SK-N-SH (cell line): ENCODE measurements around the gene SLC46A1. TPM values are rescaled to one million over a fixed set of nuclear protein-coding genes. Genes with fewer than 3 reads are reported as not detected.

Source experiments
- CTCF ChIA-PET: fragments of 300-600, 350-600 bp; formaldehyde crosslinking; extraction: SDS; loops from one replicate; lab custom pipeline; 2021; lab: Yijun Ruan, JAX
- POLR2A ChIA-PET: fragments of 350-600 bp; sonication (Branson Sonifier 250); formaldehyde crosslinking; extraction: SDS; loops from one replicate; lab custom pipeline; 2020; ENCODE audit warnings: antibody characterized with exemption, inconsistent platforms; lab: Yijun Ruan, JAX
- DNase-seq: peaks from one replicate; pipeline ENCODE4 v3.0.0; 2012
- H2AFZ ChIP-seq: fragments of 200-600 bp; sonication (generic); 2 replicates; pipeline ENCODE4 v1.8.1; 2016; ENCODE audit warnings: antibody characterized with exemption, mild to moderate bottlenecking, low read depth
- H3F3A ChIP-seq: fragments of 200-600 bp; sonication (generic); replicated peaks from 2 replicates; pipeline ENCODE3; 2016; ENCODE audit warnings: antibody characterized with exemption, mild to moderate bottlenecking; ENCODE audit not compliant: insufficient read depth
- H3K27ac ChIP-seq, 2 experiments: fragments of 200-500 bp in 1 of 2; fragments of 200-600 bp in 1 of 2; sonication (Bioruptor generic) in 1 of 2; sonication (generic), shearing (Covaris generic) in 1 of 2; 2 replicates each; pipeline versions ENCODE4 v1.5.1 to v1.6.1; 2014 to 2016; ENCODE audit warnings: low read depth in 2 of 2, inconsistent platforms in 1 of 2, low read length in 1 of 2, mild to moderate bottlenecking in 1 of 2, mixed read lengths in 1 of 2
- H3K27me3 ChIP-seq: fragments of 200-600 bp; sonication (generic), shearing (Covaris generic); 2 replicates; pipeline ENCODE4 v1.6.1; 2016; ENCODE audit warnings: mixed run types; ENCODE audit not compliant: insufficient read depth
- H3K36me3 ChIP-seq, 2 experiments: fragments of 200-500 bp in 1 of 2; fragments of 200-600 bp in 1 of 2; sonication (Bioruptor generic) in 1 of 2; sonication (generic) in 1 of 2; replicated peaks in 1 of 2; 2 replicates each; pipeline versions ENCODE3 to v1.5.1; 2014 to 2016; ENCODE audit warnings: low read length in 1 of 2, mild to moderate bottlenecking in 1 of 2; ENCODE audit not compliant: insufficient read depth in 2 of 2, control insufficient read depth in 1 of 2
- H3K4me1 ChIP-seq, 2 experiments: fragments of 200-500 bp in 1 of 2; fragments of 200-600 bp in 1 of 2; sonication (Bioruptor generic) in 1 of 2; sonication (generic), shearing (Covaris generic) in 1 of 2; 2 replicates each; pipeline versions ENCODE4 v1.5.1 to v1.6.1; 2014 to 2016; ENCODE audit warnings: low read depth in 1 of 2, low read length in 1 of 2, mixed run types in 1 of 2; ENCODE audit not compliant: insufficient read depth in 2 of 2, control insufficient read depth in 1 of 2
- H3K4me2 ChIP-seq: fragments of 200-600 bp; sonication (generic), shearing (Covaris generic); 2 replicates; pipeline ENCODE4 v1.6.1; 2017; ENCODE audit warnings: mixed run types
- H3K4me3 ChIP-seq, 2 experiments: fragments of 200-500 bp in 1 of 2; fragments of 200-600 bp in 1 of 2; sonication (Bioruptor generic) in 1 of 2; sonication (generic), shearing (Covaris generic) in 1 of 2; 2 replicates each; pipeline versions ENCODE4 v1.5.1 to v1.8.1; 2014 to 2016; ENCODE audit warnings: low read depth in 2 of 2, inconsistent platforms in 1 of 2, low read length in 1 of 2, mild to moderate bottlenecking in 1 of 2, mixed read lengths in 1 of 2, moderate library complexity in 1 of 2
- H3K79me2 ChIP-seq: fragments of 200-600 bp; sonication (generic); 2 replicates; pipeline ENCODE4 v1.8.1; 2017; ENCODE audit warnings: mild to moderate bottlenecking; ENCODE audit not compliant: insufficient read depth
- H3K9ac ChIP-seq: fragments of 200-600 bp; sonication (generic); 2 replicates; pipeline ENCODE4 v1.6.1; 2017; ENCODE audit warnings: mixed run types
- H3K9me2 ChIP-seq: fragments of 200-600 bp; sonication (generic); 2 replicates; pipeline ENCODE4 v1.6.1; 2017; ENCODE audit warnings: mixed run types
- H3K9me3 ChIP-seq: fragments of 200-600 bp; sonication (generic); 2 replicates; pipeline ENCODE4 v1.6.1; 2017; ENCODE audit warnings: mixed run types, mild to moderate bottlenecking, moderate library complexity
- H4K20me1 ChIP-seq: fragments of 200-600 bp; sonication (generic); 2 replicates; pipeline ENCODE4 v1.6.1; 2017; ENCODE audit warnings: mild to moderate bottlenecking, mixed run types; ENCODE audit not compliant: insufficient read depth
- FOSL2 ChIP-seq: IDR thresholded peaks from 2 replicates; pipeline ENCODE4 v1.4.0; 2012; ENCODE audit warnings: low read depth, mild to moderate bottlenecking, moderate library complexity, borderline replicate concordance
- FOXJ3 ChIP-seq: sonication (generic); formaldehyde crosslinking; IDR thresholded peaks from 2 replicates; pipeline ENCODE4 v1.5.1; 2020; ENCODE audit warnings: mild to moderate bottlenecking, missing genetic modification reagents
- FOXM1 ChIP-seq: IDR thresholded peaks from 2 replicates; pipeline ENCODE4 v1.4.0; 2012; ENCODE audit warnings: low read depth, mild to moderate bottlenecking
- GABPA ChIP-seq: IDR thresholded peaks from 2 replicates; pipeline ENCODE4 v1.4.0; 2012; ENCODE audit warnings: low read depth, mild to moderate bottlenecking
- GATA2 ChIP-seq: sonication (generic); formaldehyde crosslinking; IDR thresholded peaks from 2 replicates; pipeline ENCODE4 v1.5.0; 2020; ENCODE audit warnings: mild to moderate bottlenecking, missing genetic modification reagents
- JUND ChIP-seq: IDR thresholded peaks from 2 replicates; pipeline ENCODE4 v1.4.0; 2012
- MXI1 ChIP-seq: IDR thresholded peaks from 2 replicates; pipeline ENCODE4 v1.6.1; 2012; ENCODE audit warnings: mild to moderate bottlenecking, low read depth, low read length, improper control_type of control experiment
- NFIC ChIP-seq: IDR thresholded peaks from 2 replicates; pipeline ENCODE4 v1.4.0; 2012; ENCODE audit warnings: borderline replicate concordance
- NRF1 ChIP-seq: IDR thresholded peaks from 2 replicates; pipeline ENCODE4 v1.6.1; 2012; ENCODE audit warnings: low read depth, mild to moderate bottlenecking, low read length
- POLR2AphosphoS5 ChIP-seq: IDR thresholded peaks from 2 replicates; pipeline ENCODE4 v1.6.1; 2012; ENCODE audit warnings: low read depth, low read length
- SIN3A ChIP-seq: IDR thresholded peaks from 2 replicates; pipeline ENCODE4 v1.6.1; 2012; ENCODE audit warnings: low read depth, mild to moderate bottlenecking, low read length, moderate library complexity, borderline replicate concordance
- SMC3 ChIP-seq: IDR thresholded peaks from 2 replicates; pipeline ENCODE4 v1.6.1; 2012; ENCODE audit warnings: low read depth, low read length, improper control_type of control experiment
- TAF1 ChIP-seq: IDR thresholded peaks from 2 replicates; pipeline ENCODE4 v1.6.1; 2012; ENCODE audit warnings: low read depth, mild to moderate bottlenecking, low read length, moderate library complexity, borderline replicate concordance
- WGBS: methylation state at CpG from one replicate; pipeline ENCODE4 v1.1.6; 2017; ENCODE audit warnings: low lambda C conversion rate; 5-methylcytosine and 5-hydroxymethylcytosine counted together
- polyA plus RNA-seq, 3 experiments: library from polyadenylated mRNA; depleted of rRNA; stranded (reverse); fragments of >200 nt; gene quantifications; 2 replicates each; pipeline ENCODE4 v1.2.3, GENCODE V29; 2012
- TF ChIP-seq, protein P1 (sequence below): IDR thresholded peaks from 2 replicates; pipeline ENCODE4 v1.4.0; 2012; ENCODE audit warnings: low read depth, borderline replicate concordance
- TF ChIP-seq, protein P2 (sequence below): fragments of 150-350 bp; IDR thresholded peaks from 2 replicates; pipeline ENCODE4 v1.6.1; 2016; ENCODE audit warnings: mild to moderate bottlenecking, low read depth, low read length
- TF ChIP-seq, protein P3 (sequence below): IDR thresholded peaks from 2 replicates; pipeline ENCODE4; 2012
- TF ChIP-seq, protein P4 (sequence below): fragments of 150-350 bp; IDR thresholded peaks from 2 replicates; pipeline ENCODE4 v1.6.1; 2017; ENCODE audit warnings: antibody characterized with exemption, low read length, low read depth, borderline replicate concordance
- TF ChIP-seq, protein P5 (sequence below): fragments of 200-600 bp; sonication (generic); IDR thresholded peaks from 2 replicates; pipeline ENCODE4 v1.6.1; 2017; ENCODE audit warnings: antibody characterized with exemption, mild to moderate bottlenecking, moderate library complexity
- TF ChIP-seq, protein P6 (sequence below): IDR thresholded peaks from 2 replicates; pipeline ENCODE4 v1.4.0; 2012; ENCODE audit warnings: low read depth, borderline replicate concordance

SLC46A1 gene
- polyA plus RNA-seq, 1 of the 3 experiments (the other 2 are of a cell fraction): 4.3 TPM

DNA sequence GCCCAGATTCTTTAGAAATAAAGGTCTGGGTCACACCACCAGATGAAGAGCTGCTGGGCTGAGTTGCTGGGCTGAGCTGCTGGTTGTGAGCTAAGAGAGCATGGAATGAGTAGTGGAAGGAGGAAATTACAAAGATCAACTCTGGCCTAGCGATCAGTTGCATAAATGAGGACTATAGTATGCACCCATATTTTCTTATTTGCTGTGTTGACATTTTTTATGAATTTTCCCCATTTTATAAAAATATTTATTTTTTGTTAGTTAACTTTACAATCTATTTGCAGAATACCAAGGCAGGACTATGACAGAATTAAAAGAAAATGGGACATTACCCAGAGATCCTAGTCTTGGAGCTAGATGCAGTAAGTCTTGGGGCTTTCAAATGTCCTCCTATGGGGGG lies 43.8 kb upstream of the SLC46A1 start (continued):
- TF ChIP-seq, protein P1, sequence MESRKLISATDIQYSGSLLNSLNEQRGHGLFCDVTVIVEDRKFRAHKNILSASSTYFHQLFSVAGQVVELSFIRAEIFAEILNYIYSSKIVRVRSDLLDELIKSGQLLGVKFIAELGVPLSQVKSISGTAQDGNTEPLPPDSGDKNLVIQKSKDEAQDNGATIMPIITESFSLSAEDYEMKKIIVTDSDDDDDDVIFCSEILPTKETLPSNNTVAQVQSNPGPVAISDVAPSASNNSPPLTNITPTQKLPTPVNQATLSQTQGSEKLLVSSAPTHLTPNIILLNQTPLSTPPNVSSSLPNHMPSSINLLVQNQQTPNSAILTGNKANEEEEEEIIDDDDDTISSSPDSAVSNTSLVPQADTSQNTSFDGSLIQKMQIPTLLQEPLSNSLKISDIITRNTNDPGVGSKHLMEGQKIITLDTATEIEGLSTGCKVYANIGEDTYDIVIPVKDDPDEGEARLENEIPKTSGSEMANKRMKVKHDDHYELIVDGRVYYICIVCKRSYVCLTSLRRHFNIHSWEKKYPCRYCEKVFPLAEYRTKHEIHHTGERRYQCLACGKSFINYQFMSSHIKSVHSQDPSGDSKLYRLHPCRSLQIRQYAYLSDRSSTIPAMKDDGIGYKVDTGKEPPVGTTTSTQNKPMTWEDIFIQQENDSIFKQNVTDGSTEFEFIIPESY: no peak
- no peak for TF ChIP-seq GATA2 (CRISPR knock-in tag)
- TF ChIP-seq FOXJ3 (CRISPR knock-in tag): no peak
- TF ChIP-seq FOSL2: no peak
- TF ChIP-seq NRF1: no peak
- no peak for TF ChIP-seq SIN3A
- no peak for TF ChIP-seq TAF1
- no peak for TF ChIP-seq POLR2AphosphoS5
- no peak for TF ChIP-seq JUND
- TF ChIP-seq, protein P2, sequence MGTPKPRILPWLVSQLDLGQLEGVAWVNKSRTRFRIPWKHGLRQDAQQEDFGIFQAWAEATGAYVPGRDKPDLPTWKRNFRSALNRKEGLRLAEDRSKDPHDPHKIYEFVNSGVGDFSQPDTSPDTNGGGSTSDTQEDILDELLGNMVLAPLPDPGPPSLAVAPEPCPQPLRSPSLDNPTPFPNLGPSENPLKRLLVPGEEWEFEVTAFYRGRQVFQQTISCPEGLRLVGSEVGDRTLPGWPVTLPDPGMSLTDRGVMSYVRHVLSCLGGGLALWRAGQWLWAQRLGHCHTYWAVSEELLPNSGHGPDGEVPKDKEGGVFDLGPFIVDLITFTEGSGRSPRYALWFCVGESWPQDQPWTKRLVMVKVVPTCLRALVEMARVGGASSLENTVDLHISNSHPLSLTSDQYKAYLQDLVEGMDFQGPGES: no peak
- no peak for TF ChIP-seq NFIC
- TF ChIP-seq, protein P3, sequence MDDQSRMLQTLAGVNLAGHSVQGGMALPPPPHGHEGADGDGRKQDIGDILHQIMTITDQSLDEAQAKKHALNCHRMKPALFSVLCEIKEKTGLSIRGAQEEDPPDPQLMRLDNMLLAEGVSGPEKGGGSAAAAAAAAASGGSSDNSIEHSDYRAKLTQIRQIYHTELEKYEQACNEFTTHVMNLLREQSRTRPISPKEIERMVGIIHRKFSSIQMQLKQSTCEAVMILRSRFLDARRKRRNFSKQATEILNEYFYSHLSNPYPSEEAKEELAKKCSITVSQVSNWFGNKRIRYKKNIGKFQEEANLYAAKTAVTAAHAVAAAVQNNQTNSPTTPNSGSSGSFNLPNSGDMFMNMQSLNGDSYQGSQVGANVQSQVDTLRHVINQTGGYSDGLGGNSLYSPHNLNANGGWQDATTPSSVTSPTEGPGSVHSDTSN: no peak
- no peak for TF ChIP-seq MXI1
- TF ChIP-seq SMC3: no peak
- TF ChIP-seq, protein P4, sequence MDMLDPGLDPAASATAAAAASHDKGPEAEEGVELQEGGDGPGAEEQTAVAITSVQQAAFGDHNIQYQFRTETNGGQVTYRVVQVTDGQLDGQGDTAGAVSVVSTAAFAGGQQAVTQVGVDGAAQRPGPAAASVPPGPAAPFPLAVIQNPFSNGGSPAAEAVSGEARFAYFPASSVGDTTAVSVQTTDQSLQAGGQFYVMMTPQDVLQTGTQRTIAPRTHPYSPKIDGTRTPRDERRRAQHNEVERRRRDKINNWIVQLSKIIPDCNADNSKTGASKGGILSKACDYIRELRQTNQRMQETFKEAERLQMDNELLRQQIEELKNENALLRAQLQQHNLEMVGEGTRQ: no peak

DNA sequence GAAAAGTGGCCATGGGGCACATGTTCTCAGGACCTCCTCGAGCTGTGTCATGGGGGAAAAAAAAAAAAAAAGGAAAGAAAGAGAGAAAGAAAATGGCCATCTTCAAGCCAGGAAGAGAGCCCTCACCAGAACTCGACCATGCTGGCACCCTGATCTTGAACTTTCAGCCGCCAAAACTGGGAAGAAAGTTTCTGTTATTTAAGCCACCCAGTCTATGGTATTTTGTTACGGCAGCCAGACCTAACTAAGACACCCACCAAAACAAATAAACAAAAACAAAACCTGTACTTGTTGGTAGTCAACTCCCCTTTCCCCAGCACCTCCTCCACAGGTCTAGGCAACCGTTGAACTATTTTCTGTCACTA lies 41.4 kb upstream of the SLC46A1 start:
- ChIA-PET CTCF (interaction anchor here (0.7 kb wide), 1 partner anchor 9 kb away, joined by 3 read pairs; no protein-coding TSS in a partner anchor), POLR2A (no interaction called here)
- Histone ChIP-seq H2AFZ (no peak overlapping the region), H3K9ac (no peak overlapping the region), H3K4me3 (no peak overlapping the region), H3K27me3 (no peaks in the 10 kb centered on the region; the same call in 1 of the 2 replicates), H3K4me2 (no peak overlapping the region), H3F3A (no peaks in the 10 kb centered on the region), H4K20me1 (no peaks in the 10 kb centered on the region), H3K36me3 (no peaks in the 10 kb centered on the region), H3K9me2 (no peaks in the 10 kb centered on the region), H3K79me2 (no peaks in the 10 kb centered on the region), H3K27ac (no peak overlapping the region), H3K4me1 (no peaks in the 10 kb centered on the region), H3K9me3 (no peaks in the 10 kb centered on the region; the same call in 1 of the 2 replicates)
- no peak for DNase-seq
- TF ChIP-seq, protein P5, sequence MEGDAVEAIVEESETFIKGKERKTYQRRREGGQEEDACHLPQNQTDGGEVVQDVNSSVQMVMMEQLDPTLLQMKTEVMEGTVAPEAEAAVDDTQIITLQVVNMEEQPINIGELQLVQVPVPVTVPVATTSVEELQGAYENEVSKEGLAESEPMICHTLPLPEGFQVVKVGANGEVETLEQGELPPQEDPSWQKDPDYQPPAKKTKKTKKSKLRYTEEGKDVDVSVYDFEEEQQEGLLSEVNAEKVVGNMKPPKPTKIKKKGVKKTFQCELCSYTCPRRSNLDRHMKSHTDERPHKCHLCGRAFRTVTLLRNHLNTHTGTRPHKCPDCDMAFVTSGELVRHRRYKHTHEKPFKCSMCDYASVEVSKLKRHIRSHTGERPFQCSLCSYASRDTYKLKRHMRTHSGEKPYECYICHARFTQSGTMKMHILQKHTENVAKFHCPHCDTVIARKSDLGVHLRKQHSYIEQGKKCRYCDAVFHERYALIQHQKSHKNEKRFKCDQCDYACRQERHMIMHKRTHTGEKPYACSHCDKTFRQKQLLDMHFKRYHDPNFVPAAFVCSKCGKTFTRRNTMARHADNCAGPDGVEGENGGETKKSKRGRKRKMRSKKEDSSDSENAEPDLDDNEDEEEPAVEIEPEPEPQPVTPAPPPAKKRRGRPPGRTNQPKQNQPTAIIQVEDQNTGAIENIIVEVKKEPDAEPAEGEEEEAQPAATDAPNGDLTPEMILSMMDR: no peak
- TF ChIP-seq FOXM1 (no peak), GABPA (no peak), GATA2 (CRISPR knock-in tag) (no peak)
- TF ChIP-seq, protein P6, sequence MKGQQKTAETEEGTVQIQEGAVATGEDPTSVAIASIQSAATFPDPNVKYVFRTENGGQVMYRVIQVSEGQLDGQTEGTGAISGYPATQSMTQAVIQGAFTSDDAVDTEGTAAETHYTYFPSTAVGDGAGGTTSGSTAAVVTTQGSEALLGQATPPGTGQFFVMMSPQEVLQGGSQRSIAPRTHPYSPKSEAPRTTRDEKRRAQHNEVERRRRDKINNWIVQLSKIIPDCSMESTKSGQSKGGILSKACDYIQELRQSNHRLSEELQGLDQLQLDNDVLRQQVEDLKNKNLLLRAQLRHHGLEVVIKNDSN: no peak
- 37% methylated on average over 5 of the region's 5 CpGs for WGBS
